BJ (cell line): Measurements from ENCODE around the gene CPEB1. TPM values are rescaled to one million over a fixed set of nuclear protein-coding genes. Genes with fewer than 3 reads are reported as not detected.

Experiments
- CTCF ChIA-PET: fragments of 350-600 bp; formaldehyde crosslinking; extraction: SDS; loops from one replicate; lab custom pipeline; 2021; ENCODE audit warnings: antibody characterized with exemption, inconsistent platforms; lab: Yijun Ruan, JAX
- POLR2A ChIA-PET: fragments of 300-600 bp; sonication (Branson Sonifier 250); formaldehyde crosslinking; extraction: SDS; loops from one replicate; lab custom pipeline; 2021; ENCODE audit warnings: antibody characterized with exemption; lab: Charles Lee
- DNase-seq: peaks from one replicate; pipeline ENCODE4 v3.0.0-alpha.2; 2011; ENCODE audit warnings: low read depth
- H3K27me3 ChIP-seq: 2 replicates; pipeline ENCODE4 v1.6.0; 2011; ENCODE audit warnings: low read length; ENCODE audit not compliant: control insufficient read depth, insufficient read depth
- H3K36me3 ChIP-seq: 2 replicates; pipeline ENCODE4 v1.5.1; 2011; ENCODE audit warnings: low read length; ENCODE audit not compliant: control insufficient read depth, insufficient read depth
- H3K4me3 ChIP-seq: 2 replicates; pipeline ENCODE4 v1.5.1; 2011; ENCODE audit warnings: low read depth, mild to moderate bottlenecking, control low read depth, low read length
- polyA minus RNA-seq: library from RNA; depleted of rRNA, polyadenylated mRNA; stranded (reverse); fragments of >200 nt; gene quantifications from 2 replicates; pipeline ENCODE4 v1.2.3, GENCODE V29; 2011; rRNA and poly(A)+ RNA removed
- polyA plus RNA-seq: library from polyadenylated mRNA; depleted of rRNA; stranded (reverse); fragments of >200 nt; gene quantifications from 2 replicates; pipeline ENCODE4 v1.2.3, GENCODE V29; 2011; rRNA removed
- TF ChIP-seq, protein P1 (sequence below): IDR thresholded peaks from 2 replicates; pipeline ENCODE4 v1.5.1; 2011; ENCODE audit warnings: low read depth, mild to moderate bottlenecking, control low read depth, inconsistent platforms, low read length, moderate library complexity; ENCODE audit not compliant: insufficient read depth

Gene CPEB1
- polyA plus RNA-seq (2.4 and 4.1 TPM in 2 replicates), polyA minus RNA-seq (1.2 and 2.4 TPM in 2 replicates)

DNA sequence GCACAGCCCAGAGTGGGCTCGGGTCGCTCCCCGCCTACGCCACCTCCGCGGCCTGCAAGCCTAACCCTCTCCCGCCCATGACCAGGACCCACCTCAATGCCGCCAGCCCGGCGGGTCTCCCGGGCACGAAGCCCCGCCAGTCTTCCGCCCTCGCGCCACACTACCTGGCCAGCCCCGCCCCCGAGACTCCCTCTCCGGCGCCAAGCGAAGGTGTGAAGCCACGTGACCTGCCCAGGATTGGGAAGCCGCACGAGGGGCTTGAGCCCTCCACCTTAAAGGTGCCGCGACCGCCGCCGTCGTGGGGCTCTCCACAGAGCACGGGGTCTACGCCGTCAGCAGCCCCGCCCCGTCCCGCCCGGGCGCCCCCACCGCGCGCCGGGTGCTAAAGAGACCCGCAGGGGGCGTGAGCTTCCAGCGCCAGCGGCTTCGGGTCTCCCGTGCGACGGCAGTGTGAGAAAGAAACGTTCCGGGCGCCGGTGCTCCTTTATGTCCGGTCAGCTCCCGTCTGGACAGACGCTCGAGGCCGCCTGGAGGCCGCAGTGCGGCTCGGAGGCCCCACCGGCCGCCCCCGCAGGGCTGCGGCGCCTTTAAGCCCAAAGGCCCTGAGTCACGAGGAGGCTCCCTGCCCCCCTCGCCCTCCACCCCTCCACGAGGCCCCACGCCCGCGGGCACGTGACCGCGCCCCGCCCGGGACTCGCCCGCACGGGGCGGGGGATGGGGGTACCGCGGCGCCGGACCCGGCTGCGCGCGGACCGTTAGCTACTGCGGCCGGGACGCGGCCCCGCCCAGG, at the start of gene CPEB1:
Gene CPEB1, minus strand, starts transcription at position 319 of the 790 bp plus-strand sequence. CDS start 18,904 bp downstream, outside the sequence.
- DNase-seq: no peak
- ChIA-PET CTCF (no interaction called here), POLR2A (no interaction called here)
- Histone ChIP-seq H3K36me3 (no peaks in the 10 kb centered on the region), H3K4me3 (peak within 1 kb of the TSS; percentile 47), H3K27me3 (peaks cover 17% of the 10 kb centered on the region)
- TF ChIP-seq, protein P1, sequence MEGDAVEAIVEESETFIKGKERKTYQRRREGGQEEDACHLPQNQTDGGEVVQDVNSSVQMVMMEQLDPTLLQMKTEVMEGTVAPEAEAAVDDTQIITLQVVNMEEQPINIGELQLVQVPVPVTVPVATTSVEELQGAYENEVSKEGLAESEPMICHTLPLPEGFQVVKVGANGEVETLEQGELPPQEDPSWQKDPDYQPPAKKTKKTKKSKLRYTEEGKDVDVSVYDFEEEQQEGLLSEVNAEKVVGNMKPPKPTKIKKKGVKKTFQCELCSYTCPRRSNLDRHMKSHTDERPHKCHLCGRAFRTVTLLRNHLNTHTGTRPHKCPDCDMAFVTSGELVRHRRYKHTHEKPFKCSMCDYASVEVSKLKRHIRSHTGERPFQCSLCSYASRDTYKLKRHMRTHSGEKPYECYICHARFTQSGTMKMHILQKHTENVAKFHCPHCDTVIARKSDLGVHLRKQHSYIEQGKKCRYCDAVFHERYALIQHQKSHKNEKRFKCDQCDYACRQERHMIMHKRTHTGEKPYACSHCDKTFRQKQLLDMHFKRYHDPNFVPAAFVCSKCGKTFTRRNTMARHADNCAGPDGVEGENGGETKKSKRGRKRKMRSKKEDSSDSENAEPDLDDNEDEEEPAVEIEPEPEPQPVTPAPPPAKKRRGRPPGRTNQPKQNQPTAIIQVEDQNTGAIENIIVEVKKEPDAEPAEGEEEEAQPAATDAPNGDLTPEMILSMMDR: no peak

DNA sequence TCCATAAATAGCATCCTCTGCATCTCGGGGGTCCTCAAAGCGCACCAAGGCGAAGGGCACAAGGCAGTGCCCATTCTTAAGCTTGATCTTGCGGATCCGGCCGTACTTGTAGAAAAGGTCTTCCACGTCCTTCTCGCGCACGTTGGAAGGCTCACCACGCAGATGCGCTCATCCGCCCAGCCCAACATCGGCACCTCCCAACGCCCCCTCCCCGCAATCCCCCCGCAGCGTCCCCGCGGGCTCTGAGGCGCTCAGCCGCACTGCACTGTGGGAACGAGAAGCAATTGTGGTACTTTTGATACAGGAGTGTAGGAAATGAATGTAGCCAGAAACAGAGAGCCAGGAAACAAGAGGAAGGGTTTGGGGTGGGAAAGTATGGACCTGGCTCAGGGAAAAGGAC, 45.0 kb upstream of the CPEB1 start:
- CTCF ChIA-PET: no interaction called here
- DNase-seq: no peak
- POLR2A ChIA-PET: no interaction called here
- H3K36me3 ChIP-seq: no peaks in the 10 kb centered on the region
- H3K4me3 ChIP-seq: no peak overlapping the region
- H3K27me3 ChIP-seq: no peaks in the 10 kb centered on the region
- TF ChIP-seq, protein P1: no peak

DNA sequence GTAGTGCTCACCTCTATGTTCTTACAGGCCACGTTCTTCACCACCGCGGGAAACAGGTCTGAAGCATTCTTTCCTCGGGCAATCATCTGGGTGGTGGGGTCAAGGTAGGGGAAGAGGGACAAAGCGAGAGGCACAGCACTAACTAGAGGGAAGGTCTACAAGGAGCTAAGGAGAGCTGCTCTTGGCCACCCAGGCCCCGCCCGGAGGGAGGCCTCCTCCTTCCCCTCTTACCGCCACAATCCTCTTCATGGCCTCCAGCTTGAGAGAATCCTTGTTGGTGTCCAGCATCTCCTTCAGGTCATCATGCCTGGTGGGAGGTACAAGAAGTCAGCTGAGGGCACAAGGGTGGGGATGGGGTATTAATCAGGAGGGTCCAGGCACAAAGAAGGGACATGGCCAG, 42.0 kb upstream of the CPEB1 start:
- TF ChIP-seq, protein P1: no peak
- ChIA-PET CTCF (no interaction called here), POLR2A (no interaction called here)

DNA sequence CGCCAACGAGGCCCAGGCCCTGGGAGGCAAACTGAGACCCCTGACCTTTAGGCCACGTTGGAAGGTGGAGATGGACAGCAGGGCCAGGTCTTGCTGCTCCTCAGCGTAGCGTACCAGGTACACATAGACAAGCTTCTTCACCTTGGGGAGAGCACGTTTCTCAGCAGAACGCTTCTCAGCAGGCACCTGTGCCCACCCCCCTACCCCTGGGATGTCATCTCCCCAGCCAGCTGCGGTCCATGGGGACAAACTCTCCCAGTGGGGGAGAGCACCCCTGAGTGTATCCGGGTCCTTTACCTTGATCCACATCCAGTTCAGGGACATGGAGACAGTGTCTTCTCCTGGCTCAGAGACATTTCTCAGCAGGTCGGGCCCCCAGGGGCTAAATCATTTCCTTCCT, 41.5 kb upstream of the CPEB1 start:
- Histone ChIP-seq H3K36me3 (no peaks in the 10 kb centered on the region), H3K4me3 (no peak overlapping the region), H3K27me3 (no peaks in the 10 kb centered on the region)
- ChIA-PET CTCF (no interaction called here), POLR2A (no interaction called here)
- TF ChIP-seq, protein P1: no peak
- no peak for DNase-seq

More for the DNA sequence above, 42.0 kb upstream of the CPEB1 start:
- DNase-seq: no peak
- no peaks in the 10 kb centered on the region for H3K27me3 ChIP-seq
- no peaks in the 10 kb centered on the region for H3K36me3 ChIP-seq
- H3K4me3 ChIP-seq: no peak overlapping the region

DNA sequence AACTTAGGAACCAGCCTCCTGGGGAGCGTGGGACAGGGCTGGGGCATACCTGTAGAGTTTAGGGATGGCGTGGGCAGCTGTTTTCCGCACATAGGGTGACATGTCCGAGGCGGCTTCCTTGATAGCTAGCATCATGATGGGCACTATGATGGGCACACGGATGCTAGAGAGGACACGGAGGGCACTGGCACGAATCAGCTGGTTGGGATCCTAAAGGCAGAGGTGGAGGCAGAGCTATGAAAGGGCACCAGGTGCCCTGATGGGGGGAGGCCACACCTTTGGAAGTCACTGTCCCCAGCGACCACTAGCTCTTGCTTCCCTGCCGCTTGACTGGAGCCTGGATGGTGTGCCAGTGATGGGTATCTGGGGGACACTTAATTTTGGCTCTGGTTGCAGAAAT, 34.2 kb upstream of the CPEB1 start:
- no peaks in the 10 kb centered on the region for H3K36me3 ChIP-seq
- POLR2A ChIA-PET: no interaction called here

More for the DNA sequence above, 34.2 kb upstream of the CPEB1 start:
- Histone ChIP-seq H3K4me3 (no peak overlapping the region), H3K27me3 (peaks cover 8% of the 10 kb centered on the region)
- no peak for DNase-seq
- CTCF ChIA-PET: interaction anchor here (1.0 kb wide), 1 partner anchor 15 kb away, joined by 3 read pairs; no protein-coding TSS in a partner anchor
- TF ChIP-seq, protein P1: no peak
